D721Med (cell line): Measurements from ENCODE around the gene ATP6V0B.

Experiments
- DNase-seq: peaks from one replicate; pipeline ENCODE4 v3.0.0; 2011; ENCODE audit warnings: low spot score; ENCODE audit not compliant: insufficient read length
- FAIRE-seq: peaks from 2 replicates; lab custom pipeline; 2011; peaks lifted over from hg19 to GRCh38; lab: Jason Lieb, UNC
- CTCF ChIP-seq: IDR thresholded peaks from 2 replicates; pipeline ENCODE4 v1.5.1; 2012; ENCODE audit warnings: mild to moderate bottlenecking, control low read depth; ENCODE audit not compliant: insufficient read depth; ENCODE audit errors: missing control alignments

Gene ATP6V0B

GRCh38 chr1:43963006-43963405 is 11.8 kb upstream of the ATP6V0B start:
- DNase-seq (no peak), FAIRE-seq (no peak)
- TF ChIP-seq CTCF, result no peak

GRCh38 chr1:43963890-43964289 is 10.9 kb upstream of the ATP6V0B start:
- DNase-seq (no peak), FAIRE-seq (no peak)
- no peak for TF ChIP-seq CTCF

- FAIRE-seq (no peak), DNase-seq (no peak)
- TF ChIP-seq CTCF, result no peak
These were observed 9.4 kb upstream of the ATP6V0B start for GRCh38 chr1:43965316-43965715.

- TF ChIP-seq CTCF, result no peak
- DNase-seq (no peak), FAIRE-seq (no peak)
These were observed 6.3 kb upstream of the ATP6V0B start for GRCh38 chr1:43968348-43968948.

- TF ChIP-seq CTCF, result no peak
- DNase-seq (no peak), FAIRE-seq (no peak)
These were observed 5.4 kb upstream of the ATP6V0B start for GRCh38 chr1:43969416-43969745.

- FAIRE-seq, result no peak
- peak; percentile 100 for DNase-seq
- no peak for TF ChIP-seq CTCF
These were observed 4.9 kb upstream of the ATP6V0B start, which contains the start of gene DPH2 for GRCh38 chr1:43969746-43970466. Gene DPH2 (plus strand): TSS chr1:43970010. CDS start chr1:43970176, 166 bp downstream.

GRCh38 chr1:43970502-43970901 is 4.3 kb upstream of the ATP6V0B start:
- no peak for FAIRE-seq
- no peak for DNase-seq
- TF ChIP-seq CTCF, result no peak
